ENCODE measurements around the gene PDZRN3. TPM values are rescaled to one million over a fixed set of nuclear protein-coding genes. Genes with fewer than 3 reads are reported as not detected.

Gene PDZRN3
- total RNA-seq, 1 experiment from 2014 or later = not detected

- H3K27me3 ChIP-seq (ENCODE audit: insufficient read depth, low read depth) = no peaks in the 10 kb centered on the region
- no peaks in the 10 kb centered on the region for H3K36me3 ChIP-seq (ENCODE audit: low read depth)
- no peak for DNase-seq
- no peaks in the 10 kb centered on the region for H3K79me2 ChIP-seq (ENCODE audit: low read depth)
- no peaks in the 10 kb centered on the region for H3F3A ChIP-seq (ENCODE audit: insufficient read depth, low read depth)
- no peaks in the 10 kb centered on the region for H3K9me2 ChIP-seq (ENCODE audit: insufficient read depth)
- CTCF ChIA-PET = no interaction called here
- intact Hi-C loops (cut with micrococcal nuclease; ENCODE audit: unreplicated experiment) = no loop called here
- H2AFZ ChIP-seq = no peak overlapping the region
- no peak overlapping the region for H3K4me3 ChIP-seq
- no peaks in the 10 kb centered on the region for H3K9me3 ChIP-seq (ENCODE audit: insufficient read depth, low read depth)
- H3K4me1 ChIP-seq (replicated peaks; ENCODE audit: insufficient read depth) = no peaks in the 10 kb centered on the region
- no peaks in the 10 kb centered on the region for H4K20me1 ChIP-seq (ENCODE audit: insufficient read depth)
- no peak overlapping the region for H3K27ac ChIP-seq
- BruUV-seq (replicated peaks) = no TSS peak
- POLR2A ChIA-PET (ENCODE audit: unreplicated experiment) = no interaction called here
- TF ChIP-seq CTCF (conservative IDR thresholded peaks at IDR 0.05) = no peak
- TF ChIP-seq EZH2 (IDR thresholded peaks at IDR 0.05; ENCODE audit: low read depth) = no peak
- H3K4me2 ChIP-seq = no peak overlapping the region
These were observed 197.6 kb downstream of the PDZRN3 start for GRCh38 chr3:73427048-73427706.

GRCh38 chr3:73426606-73427005 lies 198.1 kb downstream of the PDZRN3 start:
- ChIA-PET CTCF (no interaction called here), POLR2A (ENCODE audit: unreplicated experiment) (no interaction called here)
- Histone ChIP-seq H3K4me3 (no peak overlapping the region), H3K27me3 (ENCODE audit: insufficient read depth, low read depth) (no peaks in the 10 kb centered on the region), H3K9me3 (ENCODE audit: insufficient read depth, low read depth) (no peaks in the 10 kb centered on the region), H3K36me3 (ENCODE audit: low read depth) (no peaks in the 10 kb centered on the region), H3K4me2 (no peak overlapping the region), H3K27ac (no peak overlapping the region), H3F3A (ENCODE audit: insufficient read depth, low read depth) (no peaks in the 10 kb centered on the region), H3K9me2 (ENCODE audit: insufficient read depth) (no peaks in the 10 kb centered on the region), H2AFZ (no peak overlapping the region), H3K79me2 (ENCODE audit: low read depth) (no peaks in the 10 kb centered on the region), H3K4me1 (replicated peaks; ENCODE audit: insufficient read depth) (no peaks in the 10 kb centered on the region), H4K20me1 (ENCODE audit: insufficient read depth) (no peaks in the 10 kb centered on the region)
- no peak for DNase-seq
- intact Hi-C loops (cut with micrococcal nuclease; ENCODE audit: unreplicated experiment) = no loop called here
- TF ChIP-seq EZH2 (IDR thresholded peaks at IDR 0.05; ENCODE audit: low read depth) = no peak
- no peak for TF ChIP-seq CTCF (conservative IDR thresholded peaks at IDR 0.05)
- BruUV-seq (replicated peaks) = no TSS peak

DNA sequence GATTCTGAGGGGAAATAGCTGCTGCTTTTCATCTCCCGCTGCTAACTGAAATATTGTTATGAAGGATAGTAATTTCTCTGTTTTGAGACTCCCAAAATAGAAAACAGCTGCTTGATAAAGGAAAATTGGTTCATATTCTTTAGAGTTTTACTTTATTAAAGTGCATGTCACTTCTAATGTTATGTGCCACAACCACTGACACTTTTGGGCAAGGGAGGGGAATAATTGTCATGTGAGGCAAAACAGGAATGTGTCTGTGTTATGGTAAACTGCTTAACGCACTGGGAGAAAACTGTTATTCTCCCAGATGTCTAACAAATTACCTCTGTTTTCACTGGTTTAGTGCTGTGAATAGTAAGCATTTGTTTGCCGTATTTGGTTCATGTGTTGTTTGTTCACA lies 201.6 kb downstream of the PDZRN3 start:
- Histone ChIP-seq H2AFZ (no peak overlapping the region), H3K27ac (no peak overlapping the region), H3K27me3 (ENCODE audit: insufficient read depth, low read depth) (no peaks in the 10 kb centered on the region), H3K4me1 (replicated peaks; ENCODE audit: insufficient read depth) (no peaks in the 10 kb centered on the region), H3K9me2 (ENCODE audit: insufficient read depth) (no peaks in the 10 kb centered on the region), H3K9me3 (ENCODE audit: insufficient read depth, low read depth) (no peaks in the 10 kb centered on the region), H3K36me3 (ENCODE audit: low read depth) (no peaks in the 10 kb centered on the region), H3K79me2 (ENCODE audit: low read depth) (no peaks in the 10 kb centered on the region), H3K4me2 (no peak overlapping the region), H3K4me3 (no peak overlapping the region), H3F3A (ENCODE audit: insufficient read depth, low read depth) (no peaks in the 10 kb centered on the region), H4K20me1 (ENCODE audit: insufficient read depth) (no peaks in the 10 kb centered on the region)
- CTCF ChIA-PET = no interaction called here
- no peak for DNase-seq
- no TSS peak for BruUV-seq (replicated peaks)
- TF ChIP-seq EZH2 (IDR thresholded peaks at IDR 0.05; ENCODE audit: low read depth) (no peak), CTCF (conservative IDR thresholded peaks at IDR 0.05) (no peak)
- POLR2A ChIA-PET (ENCODE audit: unreplicated experiment) = no interaction called here
- intact Hi-C loops (cut with micrococcal nuclease; ENCODE audit: unreplicated experiment) = no loop called here

All from PC-9 (cell line).